HG02884 (cell line): Measurements from ENCODE around the gene SLC22A16.

Source experiments
- ATAC-seq: cut with Tn5 transposase; IDR thresholded peaks from one replicate; pipeline ENCODE4 v1.9.1; 2021; ENCODE audit warnings: mild to moderate bottlenecking, moderate library complexity; ENCODE audit not compliant: unreplicated experiment

The SLC22A16 gene

GRCh38 chr6:110412360-110412759, 64.1 kb downstream of the SLC22A16 start:
- ATAC-seq: no peak

GRCh38 chr6:110410511-110410910, 65.9 kb downstream of the SLC22A16 start:
- ATAC-seq: no peak

DNA sequence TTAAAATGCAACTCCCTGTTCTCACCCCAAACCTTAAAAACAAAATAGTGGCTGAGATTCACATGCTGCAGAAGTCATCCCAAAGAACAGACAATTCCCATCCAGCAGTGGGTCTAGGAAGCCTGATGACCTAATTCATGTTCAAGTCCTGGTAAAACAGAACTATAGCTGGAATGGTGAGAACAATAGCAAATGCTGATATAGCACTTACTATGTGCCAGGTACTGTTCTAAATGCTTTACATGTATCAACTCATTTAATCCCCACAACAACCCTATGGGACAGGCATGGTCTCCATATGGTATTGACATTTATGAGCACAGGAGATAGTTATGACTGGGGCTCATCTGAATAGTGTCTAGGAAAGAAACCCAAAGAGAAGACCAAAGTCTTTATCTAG, 66.6 kb downstream of the SLC22A16 start:
- no peak for ATAC-seq

DNA sequence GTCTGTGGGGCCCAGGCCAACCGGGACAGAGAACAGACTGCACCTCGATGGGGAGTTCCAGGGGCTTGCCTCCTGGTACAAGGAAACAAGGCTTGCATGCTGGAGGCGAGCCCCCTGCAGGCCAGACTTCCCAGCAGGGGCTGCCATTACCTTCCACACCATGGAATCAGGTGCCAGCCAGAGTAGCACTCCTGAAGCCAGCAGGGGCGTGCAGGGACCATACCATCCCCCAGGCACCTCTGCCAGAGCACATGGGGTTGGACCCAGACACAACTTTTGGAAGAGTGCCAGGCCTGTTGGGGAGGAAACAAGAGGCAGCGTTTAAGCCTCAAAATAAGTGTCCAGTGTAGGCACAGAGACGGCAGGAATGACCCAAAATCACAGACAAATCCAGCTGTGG, 67.5 kb downstream of the SLC22A16 start:
- ATAC-seq: no peak

- no peak for ATAC-seq
Measured at GRCh38 chr6:110404607-110405006, 71.8 kb downstream of the SLC22A16 start.

GRCh38 chr6:110401585-110402176, 74.7 kb downstream of the SLC22A16 start:
- no peak for ATAC-seq

- no peak for ATAC-seq
Measured at GRCh38 chr6:110400208-110400607, 76.2 kb downstream of the SLC22A16 start.

- no peak for ATAC-seq
Measured at GRCh38 chr6:110399219-110400071, 77.0 kb downstream of the SLC22A16 start.

DNA sequence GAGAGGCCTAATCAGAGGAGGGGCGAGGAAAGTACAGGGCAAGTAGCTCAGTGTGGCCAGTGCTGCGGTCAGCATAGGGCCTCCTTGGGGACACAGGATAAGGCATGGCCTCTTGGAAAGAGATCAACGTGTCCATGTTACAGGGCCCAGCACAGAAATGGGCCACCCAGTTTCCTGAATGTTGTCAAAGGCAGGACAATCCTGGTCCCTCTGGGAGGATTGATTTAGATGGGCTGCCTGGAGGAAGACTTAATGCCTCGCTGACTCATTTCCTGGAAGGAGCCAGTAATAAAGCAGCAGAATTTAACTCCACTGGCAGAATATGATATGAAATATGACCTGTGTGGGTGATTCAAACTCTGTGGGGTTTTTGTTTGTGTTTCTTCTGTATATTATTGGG, 77.6 kb downstream of the SLC22A16 start:
- no peak for ATAC-seq

DNA sequence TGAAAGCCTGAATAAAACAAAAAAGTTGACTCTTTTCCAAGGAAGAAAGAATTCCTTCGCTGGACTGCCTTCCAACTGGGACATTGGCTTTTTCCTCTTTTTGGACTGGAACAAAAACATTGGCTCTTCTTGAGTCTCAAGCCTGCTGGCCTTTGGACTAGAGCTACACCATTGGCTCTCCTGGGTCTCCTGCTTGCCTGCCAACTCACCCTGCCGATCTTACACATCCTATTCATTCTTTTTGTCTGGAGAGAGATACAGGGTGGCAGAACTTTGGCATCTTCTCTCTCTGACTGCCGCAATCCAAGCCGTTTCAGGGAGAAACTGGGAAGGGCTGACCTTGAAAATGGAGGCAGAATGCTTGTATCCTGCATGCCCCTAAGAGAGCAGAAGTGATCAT, 81.2 kb downstream of the SLC22A16 start:
- no peak for ATAC-seq

DNA sequence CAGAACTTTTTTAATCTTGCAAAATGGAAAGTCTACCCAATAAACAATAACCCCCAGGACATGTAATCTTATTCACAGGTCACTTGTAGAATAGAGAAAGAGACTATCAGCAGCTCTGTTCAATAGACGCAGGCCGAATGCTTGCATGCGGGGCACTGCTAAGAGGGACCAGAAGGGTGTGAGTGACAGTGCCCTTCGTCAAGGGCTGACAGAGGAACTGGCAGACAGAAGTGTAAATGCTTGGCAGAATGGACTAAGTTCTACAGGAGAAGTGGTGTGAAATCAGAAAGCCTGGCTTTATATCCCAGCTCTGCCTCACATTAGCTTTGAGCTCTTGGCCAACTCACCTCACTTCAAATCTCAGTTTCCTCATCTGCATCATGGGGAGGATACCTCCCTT, 82.0 kb downstream of the SLC22A16 start:
- ATAC-seq: no peak

DNA sequence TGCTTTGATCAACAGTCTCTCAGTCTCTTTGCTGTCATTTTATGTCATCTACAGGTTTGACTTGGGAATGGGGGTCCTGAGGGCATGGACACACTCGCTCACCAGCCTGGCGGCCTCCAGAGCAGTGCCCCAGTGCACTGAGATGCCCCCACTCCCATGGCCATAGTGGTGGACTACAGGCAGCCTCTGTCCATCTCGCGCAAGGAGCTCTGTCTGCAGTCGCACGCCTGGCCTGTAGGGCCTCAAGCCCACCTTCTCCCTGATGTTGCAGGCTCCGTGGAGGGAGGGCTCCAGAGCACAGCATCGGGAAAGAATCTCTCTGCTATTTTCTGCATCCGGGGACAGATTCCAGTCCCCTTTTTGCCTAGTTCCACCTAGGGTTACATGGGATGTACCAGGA, 83.7 kb downstream of the SLC22A16 start:
- no peak for ATAC-seq

- no peak for ATAC-seq
Measured at GRCh38 chr6:110390404-110390803, 86.0 kb downstream of the SLC22A16 start.

- no peak for ATAC-seq
Measured at GRCh38 chr6:110389689-110390382, 86.6 kb downstream of the SLC22A16 start.

GRCh38 chr6:110387986-110388385, 88.4 kb downstream of the SLC22A16 start:
- no peak for ATAC-seq

- no peak for ATAC-seq
Measured at GRCh38 chr6:110385458-110385863, 91.0 kb downstream of the SLC22A16 start.

- ATAC-seq: no peak
Measured at GRCh38 chr6:110378552-110378951, 97.9 kb downstream of the SLC22A16 start.
